GM10266 (cell line): ENCODE data around the gene AUP1.

ENCODE experiments used
- DNase-seq: peaks from one replicate; pipeline ENCODE4 v3.0.0; 2012; ENCODE audit errors: extremely low spot score
- CTCF ChIP-seq: IDR thresholded peaks from 2 replicates; pipeline ENCODE4 v1.5.1; 2012; ENCODE audit warnings: mild to moderate bottlenecking, low read depth; ENCODE audit not compliant: control insufficient read depth, insufficient read depth; ENCODE audit errors: missing control alignments

AUP1 gene

GRCh38 chr2:74529357-74530238 is at the start of gene AUP1, which contains the start of gene HTRA2:
TSS of gene AUP1 (minus strand) at chr2:74529706. CDS start at chr2:74529629, 77 bp downstream.
TSS of gene HTRA2 (plus strand) at chr2:74529933. CDS start at chr2:74530007, 74 bp downstream.
- no peak for TF ChIP-seq CTCF

GRCh38 chr2:74578408-74578807 is 48.9 kb upstream of the AUP1 start:
- DNase-seq = no peak
- TF ChIP-seq CTCF = no peak

More at GRCh38 chr2:74529357-74530238, at the start of gene AUP1, which contains the start of gene HTRA2:
- DNase-seq = peak; percentile 97

- no peak for DNase-seq
- no peak for TF ChIP-seq CTCF
Measured at GRCh38 chr2:74577448-74577847, 47.9 kb upstream of the AUP1 start.

GRCh38 chr2:74576863-74577229 is 47.3 kb upstream of the AUP1 start:
- TF ChIP-seq CTCF = no peak
- DNase-seq = no peak

GRCh38 chr2:74576211-74576862 is 46.8 kb upstream of the AUP1 start:
- DNase-seq = no peak
- no peak for TF ChIP-seq CTCF

- no peak for TF ChIP-seq CTCF
- DNase-seq = no peak
Measured at GRCh38 chr2:74575320-74575719, 45.8 kb upstream of the AUP1 start.
